PC-9 (cell line): ENCODE data around the gene TMEM164. TPM values are rescaled to one million over a fixed set of nuclear protein-coding genes. Genes with fewer than 3 reads are reported as not detected.

Experiments
- BruUV-seq: library from RNA; stranded (reverse); fragments of 400-500 nt; replicated peaks from 2 replicates; lab custom pipeline; 2021; lab: Mats Ljungman, UMichigan
- CTCF ChIA-PET: fragments of 300-600 bp; sonication (Branson Sonifier 250); formaldehyde crosslinking; loops from one replicate; lab custom pipeline; 2022; ENCODE audit warnings: antibody characterized with exemption; lab: Charles Lee
- POLR2A ChIA-PET: fragments of 300-600 bp; sonication (Branson Sonifier 250); formaldehyde crosslinking; loops from one replicate; lab custom pipeline; 2022; ENCODE audit warnings: antibody characterized with exemption; ENCODE audit not compliant: unreplicated experiment; lab: Charles Lee
- DNase-seq, 2 experiments: peaks; one replicate each; pipeline versions ENCODE4 v3.0.0 to v3.0.0-alpha.2; 2015 to 2022; ENCODE audit warnings: mixed read lengths in 1 of 2
- H2AFZ ChIP-seq: fragments of 200-600 bp; sonication (generic); 2 replicates; pipeline ENCODE4 v1.8.1; 2017; ENCODE audit warnings: antibody characterized with exemption
- H3F3A ChIP-seq: fragments of 200-600 bp; sonication (generic); 2 replicates; pipeline ENCODE4 v1.8.1; 2017; ENCODE audit warnings: antibody characterized with exemption, mild to moderate bottlenecking, low read depth; ENCODE audit not compliant: insufficient read depth
- H3K27ac ChIP-seq: fragments of 200-600 bp; sonication (generic); 2 replicates; pipeline ENCODE4 v1.6.1; 2016; ENCODE audit warnings: mixed run types
- H3K27me3 ChIP-seq: fragments of 200-600 bp; sonication (generic); 2 replicates; pipeline ENCODE4 v1.6.1; 2016; ENCODE audit warnings: low read depth, mixed run types; ENCODE audit not compliant: insufficient read depth
- H3K36me3 ChIP-seq: fragments of 200-600 bp; sonication (generic); 2 replicates; pipeline ENCODE4 v1.6.1; 2016; ENCODE audit warnings: low read depth, mixed run types
- H3K4me1 ChIP-seq: fragments of 200-600 bp; sonication (generic); replicated peaks from 2 replicates; pipeline ENCODE4 v1.6.1; 2016; ENCODE audit warnings: mixed run types; ENCODE audit not compliant: insufficient read depth
- H3K4me2 ChIP-seq: fragments of 200-600 bp; sonication (generic); 2 replicates; pipeline ENCODE4 v1.6.1; 2017; ENCODE audit warnings: mixed run types
- H3K4me3 ChIP-seq: fragments of 200-600 bp; sonication (generic); 2 replicates; pipeline ENCODE4 v1.6.1; 2016; ENCODE audit warnings: mixed run types
- H3K79me2 ChIP-seq: fragments of 200-600 bp; sonication (generic); 2 replicates; pipeline ENCODE4 v1.6.1; 2017; ENCODE audit warnings: low read depth, mixed run types
- H3K9me2 ChIP-seq: fragments of 200-600 bp; sonication (generic); 2 replicates; pipeline ENCODE4 v1.8.1; 2017; ENCODE audit warnings: mild to moderate bottlenecking; ENCODE audit not compliant: insufficient read depth
- H3K9me3 ChIP-seq: fragments of 200-600 bp; sonication (generic); 2 replicates; pipeline ENCODE4 v1.8.1; 2016; ENCODE audit warnings: low read depth; ENCODE audit not compliant: insufficient read depth
- H4K20me1 ChIP-seq: fragments of 200-600 bp; sonication (generic); 2 replicates; pipeline ENCODE4 v1.8.1; 2017; ENCODE audit not compliant: insufficient read depth
- CTCF ChIP-seq: fragments of 200-600 bp; sonication (generic); conservative IDR thresholded peaks from 2 replicates; pipeline ENCODE4 v1.6.1; 2017; ENCODE audit warnings: mixed run types, antibody characterized with exemption, mild to moderate bottlenecking, moderate library complexity
- EZH2 ChIP-seq: fragments of 200-600 bp; sonication (generic); IDR thresholded peaks from 2 replicates; pipeline ENCODE4 v1.8.0; 2017; ENCODE audit warnings: antibody characterized with exemption, low read depth
- intact Hi-C: fragments of 100-400 bp; cut with micrococcal nuclease; formaldehyde crosslinking; loops from one replicate; pipeline ENCODE4 v1.10.0; 2022; ENCODE audit not compliant: unreplicated experiment
- total RNA-seq: library from RNA; stranded (reverse); gene quantifications from 2 replicates; pipeline ENCODE4 v1.2.3, GENCODE V29; 2021

Gene TMEM164
- total RNA-seq, 1 experiment from 2014 or later: 44.5 TPM

- CTCF ChIA-PET: no interaction called here
- TF ChIP-seq CTCF (no peak), EZH2 (no peak)
These were observed 1.9 kb downstream of the TMEM164 start for GRCh38 chrX:110004731-110005369.

GRCh38 chrX:110006161-110006560 is 3.2 kb downstream of the TMEM164 start:
- intact Hi-C loops: no loop called here
- H3K4me3 ChIP-seq: no peak overlapping the region
- H2AFZ ChIP-seq: no peak overlapping the region
- peak overlapping the region; percentile 89; the same call in 1 of the 2 replicates for H3K4me2 ChIP-seq
- H3F3A ChIP-seq: peaks cover 15% of the 10 kb centered on the region; the same call in 1 of the 2 replicates
- peaks cover 9% of the 10 kb centered on the region; the same call in 1 of the 2 replicates for H3K36me3 ChIP-seq
- H3K9me3 ChIP-seq: no peaks in the 10 kb centered on the region
- H3K79me2 ChIP-seq: peaks cover 62% of the 10 kb centered on the region
- no peaks in the 10 kb centered on the region for H4K20me1 ChIP-seq
- no peak for TF ChIP-seq CTCF
- TF ChIP-seq EZH2: no peak
- H3K9me2 ChIP-seq: no peaks in the 10 kb centered on the region
- POLR2A ChIA-PET: no interaction called here
- no TSS peak for BruUV-seq
- CTCF ChIA-PET: no interaction called here
- peaks cover 41% of the 10 kb centered on the region for H3K4me1 ChIP-seq
- DNase-seq: no peak
- H3K27ac ChIP-seq: no peak overlapping the region
- no peaks in the 10 kb centered on the region for H3K27me3 ChIP-seq

More at GRCh38 chrX:110004731-110005369, 1.9 kb downstream of the TMEM164 start:
- H3K4me3 ChIP-seq: peak overlapping the region; percentile 70; the same call in 1 of the 2 replicates
- peaks cover 9% of the 10 kb centered on the region; the same call in 1 of the 2 replicates for H3K36me3 ChIP-seq
- H3K27ac ChIP-seq: peak overlapping the region; percentile 72
- BruUV-seq: no TSS peak
- H3K4me1 ChIP-seq: peaks cover 41% of the 10 kb centered on the region
- H2AFZ ChIP-seq: no peak overlapping the region
- no peaks in the 10 kb centered on the region for H4K20me1 ChIP-seq
- H3K4me2 ChIP-seq: peak overlapping the region; percentile 89
- POLR2A ChIA-PET: interaction anchor here (0.6 kb wide), 1 partner anchor 296 kb away, joined by 4 read pairs; no protein-coding TSS in a partner anchor
- no peaks in the 10 kb centered on the region for H3K9me3 ChIP-seq
- H3F3A ChIP-seq: peaks cover 15% of the 10 kb centered on the region; the same call in 1 of the 2 replicates
- intact Hi-C loops: loop anchor here (5.0 kb wide), 2 partner anchors 53 to 93 kb away; no protein-coding TSS in a partner anchor
- H3K27me3 ChIP-seq: no peaks in the 10 kb centered on the region
- DNase-seq: no peak
- no peaks in the 10 kb centered on the region for H3K9me2 ChIP-seq
- peaks cover 55% of the 10 kb centered on the region for H3K79me2 ChIP-seq

- intact Hi-C loops: no loop called here
- H3K79me2 ChIP-seq: peaks cover 67% of the 10 kb centered on the region
- H3K27me3 ChIP-seq: no peaks in the 10 kb centered on the region
- no peaks in the 10 kb centered on the region for H4K20me1 ChIP-seq
- ChIA-PET CTCF (no interaction called here), POLR2A (no interaction called here)
- no peak for DNase-seq
- no TSS peak for BruUV-seq
- no peaks in the 10 kb centered on the region for H3K9me3 ChIP-seq
- TF ChIP-seq CTCF: no peak
- TF ChIP-seq EZH2: no peak
- peaks cover 42% of the 10 kb centered on the region for H3K4me1 ChIP-seq
- H3K9me2 ChIP-seq: no peaks in the 10 kb centered on the region
- no peak overlapping the region for H3K4me3 ChIP-seq
- H3K4me2 ChIP-seq: peak overlapping the region; percentile 89; the same call in 1 of the 2 replicates
- H2AFZ ChIP-seq: no peak overlapping the region
- no peak overlapping the region for H3K27ac ChIP-seq
- H3F3A ChIP-seq: peaks cover 15% of the 10 kb centered on the region; the same call in 1 of the 2 replicates
- peaks cover 9% of the 10 kb centered on the region; the same call in 1 of the 2 replicates for H3K36me3 ChIP-seq
These were observed 4.0 kb downstream of the TMEM164 start for GRCh38 chrX:110006821-110007375.
